Ovary (tissue), 9 donors: ENCODE data around the gene CRISPLD2. TPM values are rescaled to one million over a fixed set of nuclear protein-coding genes. Genes with fewer than 3 reads are reported as not detected.

Source experiments
- DNase-seq, 5 donors: peaks; one replicate each; pipeline ENCODE4 v3.0.0-alpha.2; 2019 to 2020
- H3K27ac ChIP-seq, 2 donors: fragments of 200-600 bp; one replicate each; pipeline versions ENCODE4 v1.5.1 to v1.8.0; 2019 to 2022
- H3K27me3 ChIP-seq: fragments of 200-600 bp; one replicate; pipeline ENCODE4 v1.8.0; 2022
- H3K36me3 ChIP-seq: fragments of 200-600 bp; sonication (generic); one replicate; pipeline ENCODE4 v1.5.1; 2019
- H3K4me1 ChIP-seq: one replicate; pipeline ENCODE4 v1.8.1; 2013; ENCODE audit warnings: mild to moderate bottlenecking, moderate library complexity; ENCODE audit not compliant: insufficient read depth
- H3K4me3 ChIP-seq: fragments of 200-600 bp; sonication (generic); one replicate; pipeline ENCODE4 v1.5.1; 2017
- H3K9me3 ChIP-seq, 2 donors: fragments of 200-600 bp in 1 of 2; sonication (generic) in 1 of 2; one replicate each; pipeline versions ENCODE4 v1.5.1 to v1.8.1; 2013 to 2019; ENCODE audit warnings: mild to moderate bottlenecking in 1 of 2, moderate library complexity in 1 of 2
- CTCF ChIP-seq, 3 donors: fragments of 450-650 bp in 2 of 3; fragments of 200-600 bp in 1 of 3; IDR thresholded peaks; one replicate each; pipeline versions ENCODE4 v1.5.1 to v1.8.0; 2016 to 2022; ENCODE audit warnings: antibody characterized with exemption in 3 of 3, mild to moderate bottlenecking in 1 of 3
- EP300 ChIP-seq: sonication (generic); formaldehyde crosslinking; IDR thresholded peaks from one replicate; pipeline ENCODE4 v1.6.1; 2017; ENCODE audit warnings: antibody characterized with exemption
- POLR2A ChIP-seq: fragments of 450-650 bp; IDR thresholded peaks from one replicate; pipeline ENCODE4 v1.6.1; 2017; ENCODE audit warnings: antibody characterized with exemption, mild to moderate bottlenecking, moderate library complexity
- WGBS, 3 donors: extraction: QIAGEN DNeasy Blood & Tissue Kit in 1 of 3; methylation state at CpG; one replicate each; pipeline versions ENCODE4 v1.1.5 to v1.1.7; 2013 to 2017; 5-methylcytosine and 5-hydroxymethylcytosine counted together
- intact Hi-C, 4 donors: fragments of 100-400 bp; cut with DNase I; formaldehyde crosslinking; loops; one replicate each; pipeline versions ENCODE4 v1.11.0 to v1.15.1; 2022 to 2023
- polyA plus RNA-seq, 2 donors: library from polyadenylated mRNA; stranded (reverse); fragments of 200-250 nt in 1 of 2; fragments of 350-450 nt in 1 of 2; fragmentation: Illumina TruSeq in 1 of 2; extraction: RNeasy Lipid Tissue Mini Kit (QIAGEN cat#74804) in 1 of 2; gene quantifications; one replicate each; pipeline ENCODE4 v1.2.3, GENCODE V29; 2013 to 2014
- total RNA-seq, 7 donors: library from RNA; depleted of rRNA in 2 of 7; stranded (reverse); fragments of >200 nt in 2 of 7; fragmentation: NEBNext Ultra II Directional in 3 of 7; extraction: Animal tissue kit (Norgen Biotek cat#: 25700) in 3 of 7; gene quantifications; one replicate each; pipeline versions ENCODE4 v1.1.0 to v1.2.4, GENCODE V29; 2016 to 2023
- donor health status: DM: no; HTN: no; CAD: no; lungs with moderate emphysema.
- donor health status: DM: no; HTN: no; CAD: no.
- donor health status: Bipolar disorder and iron deficiency.
- donor health status: DM: yes; HTN: yes; CAD: no.
- donor health status: DM: no; HTN: no; CAD: no.
- donor health status: DM: yes; HTN: yes; CAD: no.

CRISPLD2 gene
- total and polyA plus RNA-seq, 9 donors, result 53.2 to 333 (median 111) TPM

GRCh38 chr16:84907575-84907974 is 87.8 kb downstream of the CRISPLD2 start:
- TF ChIP-seq EP300, result no peak
- TF ChIP-seq POLR2A, result no peak
- no peak for TF ChIP-seq CTCF (IDR thresholded peaks at IDR 0.05)
- peak in 1 of 5 donors; percentile 51 for DNase-seq
- no peaks in the 10 kb centered on the region for H3K36me3 ChIP-seq
- WGBS, 3 donors, result 43 to 67% (median 52%) methylated on average over 12 of the region's 12 CpGs
- intact Hi-C loops, result no loop called here
- H3K4me1 ChIP-seq, result no peaks in the 10 kb centered on the region
- H3K4me3 ChIP-seq, result no peak overlapping the region
- no peaks in the 10 kb centered on the region for H3K27me3 ChIP-seq
- H3K9me3 ChIP-seq, result no peaks in the 10 kb centered on the region
- no peak overlapping the region for H3K27ac ChIP-seq

- H3K4me1 ChIP-seq, result peaks cover 6% of the 10 kb centered on the region
- no peaks in the 10 kb centered on the region for H3K9me3 ChIP-seq
- DNase-seq, result no peak
- H3K27ac ChIP-seq, result no peak overlapping the region
- intact Hi-C loops, result no loop called here
- no peaks in the 10 kb centered on the region for H3K27me3 ChIP-seq
- no peak overlapping the region for H3K4me3 ChIP-seq
- 60 to 75% (median 74%) methylated on average over 9 of the region's 9 CpGs for WGBS, 3 donors
- no peaks in the 10 kb centered on the region for H3K36me3 ChIP-seq
- TF ChIP-seq POLR2A (no peak), CTCF (IDR thresholded peaks at IDR 0.05) (no peak), EP300 (no peak)
Measured at GRCh38 chr16:84909476-84910085, 89.8 kb downstream of the CRISPLD2 start.

- 88 to 91% (median 91%) methylated on average over 16 of the region's 16 CpGs for WGBS, 3 donors
- no peaks in the 10 kb centered on the region for H3K27me3 ChIP-seq
- H3K27ac ChIP-seq, result no peak overlapping the region
- TF ChIP-seq POLR2A (no peak), EP300 (no peak), CTCF (IDR thresholded peaks at IDR 0.05) (no peak)
- H3K4me1 ChIP-seq, result peaks cover 6% of the 10 kb centered on the region
- intact Hi-C loops, result no loop called here
- no peaks in the 10 kb centered on the region for H3K36me3 ChIP-seq
- H3K4me3 ChIP-seq, result no peak overlapping the region
- H3K9me3 ChIP-seq, result no peaks in the 10 kb centered on the region
- no peak for DNase-seq
Measured at GRCh38 chr16:84911486-84912216, 91.9 kb downstream of the CRISPLD2 start.

GRCh38 chr16:84913315-84913714 is 93.5 kb downstream of the CRISPLD2 start:
- Histone ChIP-seq H3K9me3 (no peaks in the 10 kb centered on the region), H3K27me3 (no peaks in the 10 kb centered on the region), H3K27ac (no peak overlapping the region), H3K4me3 (no peak overlapping the region), H3K4me1 (peaks cover 6% of the 10 kb centered on the region), H3K36me3 (no peaks in the 10 kb centered on the region)
- intact Hi-C loops, result no loop called here
- TF ChIP-seq CTCF (IDR thresholded peaks at IDR 0.05), result no peak
- no peak for TF ChIP-seq EP300
- TF ChIP-seq POLR2A, result no peak
- no peak for DNase-seq
- WGBS, 3 donors, result 11 to 16% (median 14%) methylated on average over 5 to 6 of the region's 6 CpGs
